GM12878 (cell line): ENCODE data around the gene ATAD2B. TPM values are rescaled to one million over a fixed set of nuclear protein-coding genes. Genes with fewer than 3 reads are reported as not detected.

Experiments used
- CHD1 ChIP-seq: IDR thresholded peaks from 2 replicates; pipeline ENCODE4 v1.6.1; 2012; ENCODE audit warnings: low read depth, low read length, improper control_type of control experiment
- HSF1 ChIP-seq: fragments of 150-350 bp; IDR thresholded peaks from 2 replicates; pipeline ENCODE4 v1.6.1; 2014; ENCODE audit warnings: mild to moderate bottlenecking, low read depth, low read length
- MLLT1 ChIP-seq: fragments of 450-650 bp; IDR thresholded peaks from 2 replicates; pipeline ENCODE4 v1.6.1; 2016; ENCODE audit warnings: mild to moderate bottlenecking
- NR2F1 ChIP-seq: fragments of 450-650 bp; conservative IDR thresholded peaks from 2 replicates; pipeline ENCODE4 v1.6.1; 2017; ENCODE audit warnings: mild to moderate bottlenecking
- RAD51 ChIP-seq: fragments of 450-650 bp; IDR thresholded peaks from 2 replicates; pipeline ENCODE4 v1.6.1; 2016; ENCODE audit warnings: moderate library complexity, mild to moderate bottlenecking, inconsistent platforms
- RBBP5 ChIP-seq: fragments of 200-600 bp; sonication (generic); conservative IDR thresholded peaks from 2 replicates; pipeline ENCODE4 v1.6.1; 2016
- RELA ChIP-seq: fragments of 450-650 bp; IDR thresholded peaks from 2 replicates; pipeline ENCODE4 v1.8.0; 2014; ENCODE audit warnings: borderline replicate concordance; ENCODE audit not compliant: partially characterized antibody
- SIX5 ChIP-seq: IDR thresholded peaks from 2 replicates; pipeline ENCODE4 v1.6.1; 2011; ENCODE audit warnings: mild to moderate bottlenecking, low read depth, low read length, moderate library complexity; ENCODE audit not compliant: severe bottlenecking
- SKIL ChIP-seq: fragments of 450-650 bp; IDR thresholded peaks from 2 replicates; pipeline ENCODE4 v1.6.1; 2017; ENCODE audit warnings: mild to moderate bottlenecking, low read depth, inconsistent platforms; ENCODE audit not compliant: poor library complexity, severe bottlenecking
- SRF ChIP-seq, 2 experiments: IDR thresholded peaks; 2 replicates each; pipeline ENCODE4 v1.6.1; 2011; ENCODE audit warnings: low read depth in 2 of 2, low read length in 2 of 2, mild to moderate bottlenecking in 1 of 2, moderate library complexity in 1 of 2
- SUZ12 ChIP-seq: fragments of 200-600 bp; sonication (generic); IDR thresholded peaks from one replicate; pipeline ENCODE4 v1.6.1; 2018; ENCODE audit warnings: antibody characterized with exemption, mild to moderate bottlenecking; ENCODE audit not compliant: unreplicated experiment
- ZBED1 ChIP-seq: IDR thresholded peaks from 2 replicates; pipeline ENCODE4 v1.6.1; 2016; ENCODE audit warnings: borderline replicate concordance
- ZBTB11 ChIP-seq: fragments of 450-650 bp; formaldehyde crosslinking; IDR thresholded peaks from 2 replicates; pipeline ENCODE4 v1.5.0; 2022; ENCODE audit warnings: mild to moderate bottlenecking, missing genetic modification characterization
- ZNF24 ChIP-seq: fragments of 450-650 bp; IDR thresholded peaks from 2 replicates; pipeline ENCODE4 v1.6.1; 2017; ENCODE audit warnings: antibody characterized with exemption, mild to moderate bottlenecking
- polyA plus RNA-seq, 11 experiments: library from polyadenylated mRNA; depleted of rRNA in 4 of 11; unstranded in 6 of 11; stranded (reverse) in 5 of 11; fragments of >200 nt; fragmentation: Nextera tagmentation in 4 of 11; fragmentation: Illumina TruSeq in 1 of 11; extraction: Ambion mirVana in 4 of 11; extraction: Trizol in 1 of 11; gene quantifications; 1 replicate in 1 of 11; 2 replicates in 10 of 11; pipeline versions ENCODE4 v1.2.1 to v1.2.3, GENCODE V29; 2011 to 2016; ENCODE audit warnings: inconsistent platforms in 2 of 11, missing spikeins in 2 of 11, low read depth in 1 of 11
- total RNA-seq, 4 experiments: library from RNA; depleted of rRNA in 3 of 4; stranded (reverse); fragments of >200 nt in 3 of 4; fragmentation: Illumina TruSeq in 1 of 4; extraction: Trizol in 1 of 4; gene quantifications; 2 replicates each; pipeline versions ENCODE4 v1.2.1 to v1.2.3, GENCODE V29; 2013 to 2021

ATAD2B gene
- total and polyA plus RNA-seq, 10 of the 15 experiments (the other 5 are each of a cell fraction or from before 2014, with no cell fraction given) = 3.6 to 29.9 (median 16.8) TPM

GRCh38 chr2:23926290-23926749 lies 603 bp downstream of the ATAD2B start (continued):
- TF ChIP-seq ZNF24 = no peak
- TF ChIP-seq ZBTB11 (CRISPR knock-in tag) = no peak
- no peak for TF ChIP-seq SKIL
- TF ChIP-seq RBBP5 = no peak
- TF ChIP-seq HSF1 = no peak
- no peak for TF ChIP-seq SIX5
- no peak for TF ChIP-seq ZBED1
- no peak for TF ChIP-seq RELA
- TF ChIP-seq RAD51 = no peak
- 0 out of 2 replicates have a peak, but pooled peaks have one; percentile 22 for TF ChIP-seq CHD1
- no peak for TF ChIP-seq SUZ12
- peak; percentile 69; the same call in 1 of the 2 replicates for TF ChIP-seq MLLT1
- no peak for TF ChIP-seq SRF (IDR thresholded peaks at IDR 0.05; ENCODE audit: low read depth in 2 of 2, low read length in 2 of 2)
- 0 out of 2 replicates have a peak, but pooled peaks have one; percentile 4 for TF ChIP-seq NR2F1
